Measurements from ENCODE around the gene TPI1.
"Not testable (repeated sequence)": the region's sequence is repeated elsewhere in the genome, so short reads cannot be mapped to it uniquely, and the experiment has no call there.

TPI1 gene

DNA sequence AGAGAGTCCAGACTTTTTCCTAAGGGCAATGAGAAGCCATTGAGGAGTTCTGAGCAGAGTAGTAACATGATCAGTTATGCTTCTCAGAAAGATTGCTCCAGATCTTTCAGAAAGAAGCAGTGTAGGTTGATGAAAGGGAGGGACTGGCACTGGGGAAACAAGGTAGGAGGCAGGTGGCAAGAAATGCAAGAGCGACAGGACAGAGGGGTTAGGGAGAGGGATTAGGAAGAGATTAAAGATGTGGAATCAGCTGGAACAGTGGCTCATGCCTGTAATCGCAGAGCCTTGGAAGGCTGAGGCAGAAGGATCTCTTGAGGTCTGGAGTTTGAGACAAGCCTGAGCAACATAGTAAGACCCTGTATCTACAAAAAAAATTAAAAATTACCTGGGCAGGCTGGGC is 19.7 kb upstream of the TPI1 start:
- no peak for DNase-seq (ENCODE audit: low spot score)

DNA sequence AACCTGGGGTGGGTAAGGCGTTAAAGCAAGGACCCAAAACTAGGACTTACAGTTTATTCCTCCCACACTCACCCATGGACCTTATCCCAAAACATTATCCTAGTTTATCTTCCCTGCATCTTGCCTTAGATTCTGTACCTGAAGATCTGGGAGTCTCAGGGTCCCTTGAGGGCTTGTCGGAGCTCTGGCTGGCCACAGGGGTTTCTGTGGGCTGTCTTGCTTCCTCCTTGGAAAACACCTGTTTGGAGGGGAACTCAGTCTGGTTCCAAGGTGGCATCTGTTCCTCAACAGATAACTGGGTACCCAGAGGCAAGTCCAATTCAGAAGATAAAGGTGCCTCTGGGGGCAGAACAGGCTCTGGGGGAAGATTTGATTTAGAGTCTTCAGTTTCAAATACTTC is 17.9 kb upstream of the TPI1 start:
- DNase-seq (ENCODE audit: low spot score) = no peak

DNA sequence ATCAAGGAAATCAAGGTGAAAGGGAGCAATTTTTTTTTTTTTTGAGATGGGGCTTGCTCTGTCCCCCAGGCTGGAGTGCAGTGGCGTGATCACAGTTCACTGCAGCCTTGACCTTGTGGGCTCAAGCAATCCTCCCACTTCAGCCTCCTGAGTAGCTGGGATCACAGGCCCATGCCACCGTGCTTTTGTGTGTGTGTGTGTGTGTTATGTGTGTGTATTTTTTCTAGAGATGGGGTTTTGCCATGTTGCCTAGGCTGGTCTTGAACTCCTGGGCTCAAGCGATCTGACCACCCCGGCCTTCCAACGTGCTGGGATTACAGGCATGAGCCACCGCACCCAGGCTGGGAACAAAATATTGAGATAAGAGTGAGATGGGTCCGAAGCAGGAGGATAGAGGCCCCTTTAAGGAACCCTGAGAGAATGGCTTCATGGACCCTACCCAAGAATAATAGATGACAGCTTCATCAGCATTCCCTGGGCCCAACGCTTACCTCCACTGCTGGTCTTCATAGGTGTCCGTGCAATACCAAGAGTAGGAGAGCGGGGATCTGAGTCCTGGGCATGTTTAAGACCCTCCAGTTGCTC is 17.3 kb upstream of the TPI1 start:
- no peak for DNase-seq (ENCODE audit: low spot score)

DNA sequence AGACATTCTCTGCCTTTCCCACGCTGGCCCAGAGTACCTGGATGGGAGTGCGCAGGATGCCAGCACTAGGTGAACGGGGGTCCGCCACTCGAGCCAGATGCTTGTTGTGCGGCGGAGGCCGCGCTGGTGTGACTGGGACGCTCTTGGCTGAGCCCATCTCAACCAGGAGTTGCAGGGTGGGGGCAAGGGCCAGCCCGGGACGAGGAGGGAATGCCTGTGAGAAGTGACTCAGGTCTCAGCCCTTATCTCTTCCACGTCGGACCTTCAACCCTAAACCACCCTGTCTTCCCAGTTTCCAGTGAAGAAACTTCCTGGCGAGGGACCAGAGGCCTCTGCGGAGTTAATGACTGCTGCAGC is 16.6 kb upstream of the TPI1 start:
- DNase-seq (ENCODE audit: low spot score) = no peak

DNA sequence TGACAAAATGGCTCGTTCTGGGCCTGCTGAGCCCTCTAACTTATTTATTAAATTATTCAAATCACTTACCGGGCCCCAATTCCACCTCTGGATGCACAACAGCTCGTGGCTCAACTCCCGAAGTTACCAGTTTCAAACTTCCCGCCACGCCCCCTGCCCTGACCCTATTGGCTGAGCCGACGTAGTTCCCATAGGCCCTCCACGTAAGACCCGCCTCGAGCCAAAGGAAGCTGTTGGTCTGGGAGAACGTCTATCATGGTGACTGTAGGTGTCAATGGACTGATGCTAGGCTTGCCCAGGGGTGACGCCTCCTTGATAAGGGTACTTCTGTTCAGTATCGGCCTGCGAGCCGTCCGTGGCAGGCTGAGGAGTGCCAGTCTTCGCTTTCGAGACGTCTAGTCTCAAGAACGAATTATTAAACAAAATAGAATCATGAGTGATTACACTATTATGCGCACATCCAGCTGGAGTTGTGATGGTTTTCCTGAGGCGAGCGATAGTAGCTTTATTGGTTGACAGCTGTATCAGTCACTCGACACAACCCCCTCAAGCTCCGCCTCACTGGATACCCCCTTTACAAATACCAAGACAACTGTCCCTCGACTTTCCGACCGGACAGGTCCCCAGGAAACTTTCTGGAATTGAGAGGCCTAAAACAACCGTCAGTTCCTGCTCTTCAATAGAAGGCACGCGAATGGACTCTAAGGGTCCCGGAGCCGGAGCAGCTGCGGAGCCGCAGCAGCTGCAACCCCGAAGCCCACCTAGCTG is 16.0 kb upstream of the TPI1 start, which contains the start of gene CDCA3:
TSS of gene CDCA3 (minus strand) at position 134 of the 768 bp plus-strand sequence. CDS start 334 bp downstream, outside the sequence.
- peak; percentile 100 for DNase-seq (ENCODE audit: low spot score)

DNA sequence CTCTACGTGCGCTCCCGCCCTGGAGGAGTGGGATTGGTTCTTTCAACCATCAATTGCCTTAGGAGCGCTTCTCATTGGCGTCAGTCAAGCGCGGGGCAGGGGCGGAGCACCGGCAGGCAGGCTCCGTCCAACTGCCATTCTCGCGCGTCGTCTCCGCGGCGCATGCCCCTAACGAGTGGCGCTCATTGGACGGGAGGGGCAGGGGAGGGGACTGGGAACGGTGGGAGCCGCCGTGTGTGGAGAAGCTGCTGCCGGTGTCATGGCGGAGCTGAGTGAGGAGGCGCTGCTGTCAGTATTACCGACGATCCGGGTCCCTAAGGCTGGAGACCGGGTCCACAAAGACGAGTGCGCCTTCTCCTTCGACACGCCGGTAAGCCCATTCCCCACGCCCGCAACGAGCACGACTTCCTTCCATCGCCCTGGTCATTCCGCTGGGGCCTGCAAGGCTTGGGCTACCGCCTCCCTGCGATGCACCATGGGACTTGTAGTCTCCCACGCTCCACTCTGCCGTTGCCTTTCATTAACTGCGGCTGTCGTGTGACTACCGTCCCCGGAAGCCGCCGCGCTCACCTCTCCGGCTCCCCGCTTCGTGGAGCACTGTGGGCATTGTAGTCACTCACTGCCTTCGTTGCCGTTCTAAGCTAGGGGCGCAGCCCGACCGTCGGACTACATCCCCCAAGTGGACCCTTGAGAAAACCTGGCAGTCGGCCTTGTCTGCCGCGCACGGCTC is 15.2 kb upstream of the TPI1 start, which contains the start of gene USP5:
TSS of gene USP5 (plus strand) at position 230 of the 730 bp plus-strand sequence. CDS start at position 260, 30 bp downstream.
- peak; percentile 100 for DNase-seq (ENCODE audit: low spot score)

DNA sequence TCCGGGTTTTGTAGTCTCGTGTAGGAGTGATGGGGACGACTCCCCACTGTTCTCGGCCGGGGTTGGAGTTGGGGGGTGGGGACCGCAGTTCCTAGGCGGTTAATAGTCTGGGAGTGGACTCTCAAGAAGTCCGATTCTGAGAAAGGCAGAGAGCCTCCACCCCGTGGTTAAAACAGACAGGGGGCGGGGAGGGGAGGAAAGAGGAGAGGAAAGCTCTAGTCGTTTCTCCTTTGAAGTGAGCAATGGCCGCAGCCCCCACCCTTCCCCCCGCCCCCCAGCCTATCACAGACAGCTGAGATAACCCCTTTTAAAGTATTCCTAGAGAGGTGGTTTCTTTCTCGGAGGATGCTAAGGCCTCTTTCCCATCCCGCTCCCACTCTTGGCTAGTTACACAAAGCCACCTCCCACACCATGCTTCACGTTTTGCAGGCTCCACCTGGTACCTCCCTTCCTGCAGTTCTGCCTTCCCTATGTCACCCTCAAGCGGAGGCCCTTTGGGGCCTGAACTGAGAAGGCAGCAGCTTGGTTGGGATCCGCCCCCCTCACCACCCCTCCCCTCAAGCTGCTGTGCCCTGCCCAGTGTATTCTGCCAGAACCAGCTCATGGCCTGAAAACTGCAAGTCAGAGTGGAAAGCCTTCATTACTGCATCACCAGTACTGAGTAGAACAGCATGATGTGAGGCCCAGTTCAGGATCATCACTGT is 14.5 kb upstream of the TPI1 start:
- DNase-seq (ENCODE audit: low spot score) = peak; percentile 84

DNA sequence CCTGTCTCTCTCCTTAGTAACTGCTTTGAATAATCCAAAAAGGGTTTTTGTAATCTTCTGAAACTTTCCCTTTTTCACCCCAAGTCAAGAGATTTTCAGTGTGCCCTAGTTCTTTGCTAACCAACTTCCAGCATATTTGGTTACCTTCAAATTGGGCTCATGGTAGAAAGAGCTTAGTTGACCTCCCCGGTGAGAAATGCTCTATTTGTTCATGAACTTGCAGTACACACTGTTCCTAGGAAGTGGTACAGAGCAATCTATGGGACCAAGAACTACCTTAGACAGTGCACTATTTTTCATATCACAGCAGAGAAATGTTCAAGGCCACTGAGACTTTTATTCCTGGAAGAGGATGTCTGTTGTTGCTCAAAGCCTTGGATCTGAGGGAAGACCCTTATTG is 13.7 kb upstream of the TPI1 start:
- DNase-seq (ENCODE audit: low spot score) = no peak

DNA sequence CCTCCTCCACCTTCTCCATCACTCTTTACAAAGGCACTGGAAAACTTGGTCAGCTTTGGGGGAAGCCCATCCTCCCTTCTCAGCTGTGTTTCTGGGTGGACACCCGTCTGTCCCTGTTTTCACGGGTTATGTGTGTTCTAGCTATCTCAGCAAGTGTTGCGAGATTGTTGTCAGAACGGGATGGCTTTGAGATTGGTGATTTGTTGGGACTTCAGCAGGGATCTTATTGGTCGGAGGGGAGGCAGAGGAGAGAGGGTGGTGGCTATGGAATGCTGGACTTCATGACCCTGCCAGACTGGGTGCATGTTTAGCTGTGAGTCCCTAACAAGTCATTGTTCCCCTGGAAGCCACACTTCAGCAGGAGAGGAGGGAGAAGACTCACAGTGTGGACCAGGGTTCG is 13.3 kb upstream of the TPI1 start:
- no peak for DNase-seq (ENCODE audit: low spot score)

DNA sequence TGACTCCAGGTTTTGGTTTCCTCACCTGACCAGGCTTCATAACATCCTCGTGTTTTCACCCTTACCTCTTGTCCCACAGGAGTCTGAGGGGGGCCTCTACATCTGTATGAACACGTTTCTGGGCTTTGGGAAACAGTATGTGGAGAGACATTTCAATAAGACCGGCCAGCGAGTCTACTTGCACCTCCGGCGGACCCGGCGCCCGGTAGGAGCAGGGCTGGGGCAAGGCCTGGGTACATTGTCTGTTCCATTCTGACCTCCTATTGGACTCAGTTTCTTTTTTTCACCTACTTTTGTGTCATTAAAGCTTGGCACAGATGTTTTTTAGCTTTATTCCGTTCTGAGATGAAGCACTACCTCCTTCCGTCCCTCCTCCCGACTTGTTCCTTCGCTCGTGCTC is 12.0 kb upstream of the TPI1 start:
- no peak for DNase-seq (ENCODE audit: low spot score)

DNA sequence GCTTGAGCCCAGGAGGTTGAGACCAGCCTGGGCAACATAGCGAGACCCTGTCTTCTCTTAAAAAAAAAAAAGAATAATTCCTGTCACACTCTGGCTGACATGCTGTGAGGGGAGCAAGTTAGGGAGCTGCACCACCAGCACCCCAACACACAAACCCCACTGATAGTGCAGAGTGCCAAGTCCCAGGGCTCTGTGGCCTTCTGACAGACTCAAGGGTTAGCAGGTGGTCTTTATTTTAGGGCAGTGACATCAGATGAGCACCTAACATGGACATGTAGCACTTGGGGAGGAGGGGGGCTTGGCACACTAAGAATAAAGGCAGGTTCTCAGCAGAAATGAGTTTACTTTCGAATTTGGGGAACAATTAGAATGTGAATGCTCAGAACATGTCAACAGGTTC is 8.5 kb upstream of the TPI1 start:
- no peak for DNase-seq (ENCODE audit: low spot score)

DNA sequence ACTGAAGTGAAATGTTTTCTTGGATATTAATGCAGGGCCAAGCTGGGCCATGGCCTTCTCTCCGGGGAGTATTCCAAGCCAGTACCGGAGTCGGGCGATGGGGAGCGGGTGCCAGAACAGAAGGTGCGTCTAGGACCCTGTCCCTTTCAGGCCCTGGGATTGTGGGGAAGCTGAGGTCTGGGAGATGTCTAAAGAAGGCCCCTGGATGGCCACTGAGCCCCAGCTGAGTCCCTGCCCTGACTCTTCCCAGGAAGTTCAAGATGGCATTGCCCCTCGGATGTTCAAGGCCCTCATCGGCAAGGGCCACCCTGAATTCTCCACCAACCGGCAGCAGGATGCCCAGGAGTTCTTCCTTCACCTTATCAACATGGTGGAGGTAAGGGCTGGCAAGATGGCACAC is 7.2 kb upstream of the TPI1 start:
- no peak for DNase-seq (ENCODE audit: low spot score)

DNA sequence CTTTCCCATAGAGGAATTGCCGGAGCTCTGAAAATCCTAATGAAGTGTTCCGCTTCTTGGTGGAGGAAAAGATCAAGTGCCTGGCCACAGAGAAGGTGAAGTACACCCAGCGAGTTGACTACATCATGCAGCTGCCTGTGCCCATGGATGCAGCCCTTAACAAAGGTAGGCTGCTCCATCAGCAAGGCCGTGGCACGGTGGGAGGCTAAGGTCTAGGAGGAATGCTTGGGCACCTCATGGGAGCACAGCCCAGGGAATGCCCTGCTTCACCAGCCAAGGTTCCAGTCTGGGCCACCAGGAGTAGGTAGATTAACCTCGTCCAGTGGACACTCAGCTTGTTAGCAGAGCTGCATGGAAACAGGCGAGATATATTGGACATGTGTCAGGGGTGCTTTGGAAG is 6.4 kb upstream of the TPI1 start:
- no peak for DNase-seq (ENCODE audit: low spot score)

DNA sequence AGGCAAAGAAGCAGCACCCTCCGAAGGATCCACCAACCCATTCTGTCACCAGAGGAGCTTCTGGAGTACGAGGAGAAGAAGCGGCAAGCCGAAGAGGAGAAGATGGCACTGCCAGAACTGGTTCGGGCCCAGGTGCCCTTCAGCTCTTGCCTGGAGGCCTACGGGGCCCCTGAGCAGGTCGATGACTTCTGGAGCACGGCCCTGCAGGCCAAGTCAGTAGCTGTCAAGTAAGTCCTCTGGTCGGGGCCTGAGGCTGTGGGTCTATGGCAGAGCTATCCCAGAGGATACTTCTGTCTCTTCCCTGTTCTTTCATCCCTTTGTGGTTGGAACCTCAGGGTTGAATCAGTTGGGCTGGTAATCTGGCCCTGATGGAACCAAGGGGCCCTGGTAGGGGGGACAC is 5.9 kb upstream of the TPI1 start:
- DNase-seq (ENCODE audit: low spot score) = no peak

DNA sequence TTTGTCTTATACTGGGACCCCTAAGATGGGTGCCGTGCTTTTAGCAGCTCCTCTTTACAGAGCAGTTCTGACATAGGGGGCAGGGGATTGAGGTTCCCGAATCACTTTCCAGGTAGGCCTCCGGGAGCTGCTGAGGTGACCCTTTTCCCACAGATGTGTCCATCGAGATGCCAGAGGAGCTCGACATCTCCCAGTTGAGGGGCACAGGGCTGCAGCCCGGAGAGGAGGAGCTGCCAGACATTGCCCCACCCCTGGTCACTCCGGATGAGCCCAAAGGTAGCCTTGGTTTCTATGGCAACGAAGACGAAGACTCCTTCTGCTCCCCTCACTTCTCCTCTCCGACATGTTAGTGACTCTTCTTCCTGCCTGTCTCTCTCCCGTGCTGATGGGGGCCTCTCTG is 4.3 kb upstream of the TPI1 start:
- no peak for DNase-seq (ENCODE audit: low spot score)

DNA sequence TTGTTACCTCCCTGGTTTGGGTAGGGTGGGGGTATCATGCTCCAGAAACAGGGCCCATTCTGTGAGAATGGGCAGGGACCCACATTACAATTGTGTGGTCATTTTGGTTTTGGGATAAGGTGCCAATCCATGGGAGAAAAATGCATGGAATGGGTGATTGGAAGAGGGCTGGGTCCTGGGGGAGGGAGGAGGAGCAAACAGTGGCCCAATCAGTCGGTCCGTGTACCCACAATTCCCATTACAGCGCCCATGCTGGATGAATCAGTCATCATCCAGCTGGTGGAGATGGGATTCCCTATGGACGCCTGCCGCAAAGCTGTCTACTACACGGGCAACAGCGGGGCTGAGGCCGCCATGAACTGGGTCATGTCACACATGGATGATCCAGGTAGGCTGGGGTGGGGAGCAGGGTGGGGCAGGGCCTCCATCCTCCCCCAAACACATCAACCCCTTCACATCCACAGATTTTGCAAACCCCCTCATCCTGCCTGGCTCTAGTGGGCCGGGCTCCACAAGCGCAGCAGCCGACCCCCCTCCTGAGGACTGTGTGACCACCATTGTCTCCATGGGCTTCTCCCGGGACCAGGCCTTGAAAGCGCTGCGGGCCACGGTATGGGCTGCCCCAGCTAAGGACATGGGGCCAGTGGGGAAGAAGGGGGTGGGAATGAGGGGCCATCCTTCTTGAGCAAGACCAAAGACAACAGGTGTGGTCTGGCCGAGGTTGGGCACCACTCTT is 3.6 kb upstream of the TPI1 start:
- no peak for DNase-seq (ENCODE audit: low spot score)

DNA sequence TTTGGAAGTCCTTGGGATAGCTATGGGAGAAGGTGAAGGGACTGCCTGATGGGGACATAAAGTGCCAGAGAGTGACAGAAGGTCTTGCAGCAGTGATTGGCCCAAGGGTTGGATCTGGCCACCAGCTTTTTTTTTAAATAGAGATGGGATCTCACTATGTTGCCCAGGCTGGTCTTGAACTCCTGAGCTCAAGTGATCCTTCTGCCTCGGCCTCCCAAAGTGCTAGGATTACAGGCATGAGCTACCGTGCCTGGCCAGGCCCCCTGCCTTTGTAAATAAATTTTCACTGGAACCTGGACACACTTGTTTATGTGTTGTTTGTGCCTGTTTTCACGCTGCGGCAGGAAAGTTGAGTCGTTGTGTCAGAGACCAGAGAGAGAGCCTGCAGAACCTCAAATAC is 2.0 kb upstream of the TPI1 start:
- DNase-seq (ENCODE audit: low spot score) = not testable (repeated sequence)

DNA sequence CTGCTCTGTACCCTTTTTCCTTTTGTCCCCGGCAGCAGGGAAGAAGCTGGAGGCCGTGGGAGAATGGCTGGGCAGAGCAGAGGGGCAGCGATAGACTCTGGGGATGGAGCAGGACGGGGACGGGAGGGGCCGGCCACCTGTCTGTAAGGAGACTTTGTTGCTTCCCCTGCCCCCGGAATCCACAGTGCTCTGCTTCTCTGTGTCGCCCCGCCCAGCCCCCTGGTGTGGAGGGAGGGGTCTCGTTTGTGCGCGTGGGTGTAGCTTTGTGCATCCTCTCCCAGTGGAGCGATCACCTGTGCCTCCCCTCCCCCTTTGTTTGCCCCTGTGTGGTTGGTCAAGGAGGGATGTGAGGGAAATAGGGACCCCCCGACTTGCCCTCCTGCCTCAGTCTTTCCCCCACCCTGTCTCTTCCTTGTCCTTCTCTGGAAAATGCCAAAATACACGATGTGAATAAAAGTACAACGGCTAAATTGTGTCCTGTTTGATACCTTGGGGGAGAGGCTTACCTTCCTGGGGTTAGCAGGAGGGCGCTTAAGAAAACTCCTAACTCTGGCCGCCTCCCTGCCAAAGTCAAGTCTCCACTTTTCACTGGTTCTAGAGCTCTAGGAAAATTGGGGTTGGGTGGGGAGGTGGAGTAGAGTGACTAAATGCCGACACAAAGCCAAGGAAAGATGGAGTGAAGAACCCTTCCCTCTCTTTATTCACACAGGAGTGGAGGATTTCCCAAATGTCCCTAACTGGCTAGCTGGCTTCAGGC is 990 bp upstream of the TPI1 start:
- DNase-seq (ENCODE audit: low spot score) = no peak

DNA sequence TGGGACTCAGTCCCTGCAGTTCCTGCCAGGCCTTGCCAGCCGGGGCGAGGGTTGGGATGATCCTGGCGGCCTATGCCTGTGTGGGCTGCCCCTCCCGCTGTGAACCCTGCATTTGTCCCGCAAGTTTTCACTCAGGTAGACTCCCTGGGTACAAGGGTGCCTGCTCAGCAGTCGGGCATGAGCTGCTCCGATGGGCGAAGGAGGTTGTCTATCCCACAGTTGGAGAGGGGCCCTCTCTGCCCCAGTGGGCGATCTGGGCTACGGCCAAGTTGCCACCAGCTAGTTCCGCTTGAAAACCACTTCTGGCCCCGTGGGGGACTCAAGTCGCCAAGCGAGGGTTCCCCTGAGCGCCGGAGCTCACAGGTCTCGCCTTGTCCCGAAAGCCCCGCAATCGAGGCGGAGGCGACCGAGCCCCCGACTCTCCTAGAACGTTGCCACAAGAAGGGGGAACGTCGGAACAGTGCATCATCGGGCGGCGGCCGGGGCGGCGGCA is 365 bp upstream of the TPI1 start:
- DNase-seq (ENCODE audit: low spot score) = no peak

DNA sequence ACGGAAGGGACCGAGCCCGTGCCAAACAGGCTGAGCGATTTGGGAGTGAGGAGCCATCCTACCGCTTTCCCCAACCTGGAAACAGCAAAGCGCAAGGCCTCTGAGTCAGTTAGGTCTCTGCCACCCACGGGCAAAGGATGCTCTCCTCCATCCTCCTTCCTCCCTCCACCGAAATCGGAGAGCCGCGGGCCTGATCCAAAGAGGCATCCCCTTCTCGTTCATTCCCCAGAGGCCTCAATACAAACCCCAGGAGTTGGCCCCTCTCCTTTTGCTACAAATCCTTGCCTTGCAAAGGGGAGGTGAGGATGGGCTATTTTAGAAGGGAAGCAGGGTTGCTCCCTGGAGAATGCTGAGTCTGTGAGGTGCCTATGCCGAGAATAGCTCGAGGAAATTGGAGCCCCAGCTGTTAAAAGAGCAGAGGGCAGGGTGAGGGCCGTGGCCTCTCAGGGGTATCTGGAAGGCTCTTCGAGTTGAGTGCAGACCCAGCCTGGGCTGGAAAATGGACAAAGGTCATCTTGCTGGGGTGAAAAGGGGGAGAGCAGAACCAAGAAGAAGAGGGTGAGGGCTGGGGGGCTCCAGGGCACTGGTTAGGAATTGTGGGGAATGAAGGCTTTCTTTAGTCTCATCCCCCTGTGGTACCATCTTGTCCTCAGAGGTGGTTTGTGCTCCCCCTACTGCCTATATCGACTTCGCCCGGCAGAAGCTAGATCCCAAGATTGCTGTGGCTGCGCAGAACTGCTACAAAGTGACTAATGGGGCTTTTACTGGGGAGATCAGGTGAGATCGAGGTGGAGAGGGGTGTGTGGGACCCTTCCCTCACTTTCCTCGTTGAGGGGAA is 1.1 kb downstream of the TPI1 start:
- peak; percentile 52 for DNase-seq (ENCODE audit: low spot score)
